Vagina (tissue), 2 donors: ENCODE results near the gene NR4A3. TPM values are rescaled to one million over a fixed set of nuclear protein-coding genes. Genes with fewer than 3 reads are reported as not detected.

ENCODE experiments used
- DNase-seq, 2 donors: peaks; one replicate each; pipeline ENCODE4 v3.0.0-alpha.2; 2017; ENCODE audit errors: extremely low spot score in 2 of 2
- H3K27ac ChIP-seq: fragments of 200-600 bp; sonication (generic); one replicate; pipeline ENCODE4 v1.5.1; 2019
- H3K27me3 ChIP-seq: fragments of 200-600 bp; sonication (generic); one replicate; pipeline ENCODE4 v1.5.1; 2019
- H3K36me3 ChIP-seq, 2 donors: fragments of 200-600 bp; sonication (generic); one replicate each; pipeline ENCODE4 v1.5.1; 2017 to 2019
- H3K4me1 ChIP-seq: fragments of 200-600 bp; sonication (generic); one replicate; pipeline ENCODE4 v1.5.1; 2019
- H3K4me3 ChIP-seq, 2 donors: fragments of 200-600 bp; sonication (generic); 1 replicate in 1 of 2; 2 replicates in 1 of 2; pipeline ENCODE4 v1.5.1; 2016 to 2019
- H3K9me3 ChIP-seq: fragments of 200-600 bp; sonication (generic); one replicate; pipeline ENCODE4 v1.5.1; 2019
- CTCF ChIP-seq, 3 experiments: fragments of 450-650 bp in 2 of 3; fragments of 200-600 bp in 1 of 3; sonication (generic) in 1 of 3; IDR thresholded peaks; one replicate each; pipeline ENCODE4 v1.5.1; 2017 to 2019; ENCODE audit warnings: antibody characterized with exemption in 3 of 3, mild to moderate bottlenecking in 2 of 3, moderate library complexity in 2 of 3
- POLR2A ChIP-seq, 2 donors: fragments of 450-650 bp; IDR thresholded peaks; one replicate each; pipeline ENCODE4 v1.6.1; 2017; ENCODE audit warnings: antibody characterized with exemption in 2 of 2, mild to moderate bottlenecking in 2 of 2, moderate library complexity in 2 of 2
- POLR2AphosphoS5 ChIP-seq, 2 donors: sonication (generic); formaldehyde crosslinking; IDR thresholded peaks; one replicate each; pipeline ENCODE4 v1.9.0; 2017; ENCODE audit warnings: antibody characterized with exemption in 2 of 2, mild to moderate bottlenecking in 2 of 2, low read depth in 1 of 2; ENCODE audit not compliant: insufficient read depth in 1 of 2
- intact Hi-C: fragments of 100-400 bp; cut with DNase I; formaldehyde crosslinking; loops from one replicate; pipeline ENCODE4 v1.15.1; 2023
- total RNA-seq: library from RNA; depleted of rRNA; stranded (reverse); fragments of >200 nt; gene quantifications from one replicate; pipeline ENCODE4 v1.2.3, GENCODE V29; 2016

The NR4A3 gene
- total RNA-seq, 1 donor from 2014 or later = 23.3 TPM

GRCh38 chr9:99881769-99882168 is 60.1 kb downstream of the NR4A3 start:
- H3K4me3 ChIP-seq = no peak overlapping the region
- intact Hi-C loops = no loop called here
- TF ChIP-seq POLR2A (IDR thresholded peaks at IDR 0.05) (no peak), CTCF (IDR thresholded peaks at IDR 0.05) (no peak), POLR2AphosphoS5 (IDR thresholded peaks at IDR 0.05; ENCODE audit: insufficient read depth in 1 of 2, low read depth in 1 of 2) (no peak)
- H3K27ac ChIP-seq = no peak overlapping the region
- no peaks in the 10 kb centered on the region for H3K27me3 ChIP-seq
- H3K9me3 ChIP-seq = no peaks in the 10 kb centered on the region
- no peak for DNase-seq
- no peaks in the 10 kb centered on the region for H3K36me3 ChIP-seq
- H3K4me1 ChIP-seq = no peaks in the 10 kb centered on the region

GRCh38 chr9:99885747-99886146 is 64.1 kb downstream of the NR4A3 start:
- no peak for TF ChIP-seq POLR2AphosphoS5 (IDR thresholded peaks at IDR 0.05; ENCODE audit: insufficient read depth in 1 of 2, low read depth in 1 of 2)
- no peak overlapping the region for H3K4me3 ChIP-seq
- no peak for DNase-seq
- no peak overlapping the region for H3K27ac ChIP-seq
- no peaks in the 10 kb centered on the region for H3K4me1 ChIP-seq
- no peaks in the 10 kb centered on the region for H3K36me3 ChIP-seq
- H3K9me3 ChIP-seq = no peaks in the 10 kb centered on the region
- intact Hi-C loops = no loop called here
- no peaks in the 10 kb centered on the region for H3K27me3 ChIP-seq

- Histone ChIP-seq H3K36me3 (no peaks in the 10 kb centered on the region), H3K4me3 (no peak overlapping the region), H3K9me3 (no peaks in the 10 kb centered on the region), H3K27me3 (no peaks in the 10 kb centered on the region), H3K4me1 (no peaks in the 10 kb centered on the region), H3K27ac (no peak overlapping the region)
- intact Hi-C loops = no loop called here
- no peak for DNase-seq
- TF ChIP-seq CTCF (IDR thresholded peaks at IDR 0.05) (no peak), POLR2AphosphoS5 (IDR thresholded peaks at IDR 0.05; ENCODE audit: insufficient read depth in 1 of 2, low read depth in 1 of 2) (no peak), POLR2A (IDR thresholded peaks at IDR 0.05) (no peak)
Measured at GRCh38 chr9:99889120-99889519, 67.4 kb downstream of the NR4A3 start.

- Histone ChIP-seq H3K4me3 (no peak overlapping the region), H3K4me1 (no peaks in the 10 kb centered on the region), H3K36me3 (no peaks in the 10 kb centered on the region), H3K9me3 (no peaks in the 10 kb centered on the region), H3K27me3 (no peaks in the 10 kb centered on the region), H3K27ac (no peak overlapping the region)
- no peak for DNase-seq
- intact Hi-C loops = no loop called here
- TF ChIP-seq CTCF (IDR thresholded peaks at IDR 0.05) (no peak), POLR2A (IDR thresholded peaks at IDR 0.05) (no peak), POLR2AphosphoS5 (IDR thresholded peaks at IDR 0.05; ENCODE audit: insufficient read depth in 1 of 2, low read depth in 1 of 2) (no peak)
Measured at GRCh38 chr9:99894826-99895225, 73.1 kb downstream of the NR4A3 start.

- no peak for DNase-seq
- Histone ChIP-seq H3K4me1 (no peaks in the 10 kb centered on the region), H3K4me3 (no peak overlapping the region), H3K36me3 (no peaks in the 10 kb centered on the region), H3K27ac (no peak overlapping the region), H3K27me3 (no peaks in the 10 kb centered on the region), H3K9me3 (no peaks in the 10 kb centered on the region)
- TF ChIP-seq POLR2A (IDR thresholded peaks at IDR 0.05) (no peak), POLR2AphosphoS5 (IDR thresholded peaks at IDR 0.05; ENCODE audit: insufficient read depth in 1 of 2, low read depth in 1 of 2) (no peak), CTCF (IDR thresholded peaks at IDR 0.05) (no peak)
- intact Hi-C loops = no loop called here
Measured at GRCh38 chr9:99895510-99895909, 73.8 kb downstream of the NR4A3 start.

- H3K27me3 ChIP-seq = no peaks in the 10 kb centered on the region
- no peaks in the 10 kb centered on the region for H3K9me3 ChIP-seq
- intact Hi-C loops = no loop called here
- no peak overlapping the region for H3K4me3 ChIP-seq
- no peak for TF ChIP-seq CTCF (IDR thresholded peaks at IDR 0.05)
- TF ChIP-seq POLR2AphosphoS5 (IDR thresholded peaks at IDR 0.05; ENCODE audit: insufficient read depth in 1 of 2, low read depth in 1 of 2) = no peak
- TF ChIP-seq POLR2A (IDR thresholded peaks at IDR 0.05) = no peak
- H3K36me3 ChIP-seq = no peaks in the 10 kb centered on the region
- DNase-seq = no peak
- H3K4me1 ChIP-seq = no peaks in the 10 kb centered on the region
- H3K27ac ChIP-seq = no peak overlapping the region
Measured at GRCh38 chr9:99896119-99896518, 74.4 kb downstream of the NR4A3 start.
